GM18507 (cell line): ENCODE results near the gene EEFSEC.

Source experiments
- DNase-seq: peaks from one replicate; pipeline ENCODE4 v3.0.0; 2011; ENCODE audit warnings: low read depth; ENCODE audit not compliant: insufficient read length; ENCODE audit errors: extremely low spot score
- FAIRE-seq: peaks from 2 replicates; lab custom pipeline; 2011; peaks lifted over from hg19 to GRCh38; lab: Jason Lieb, UNC

EEFSEC gene, protein sequence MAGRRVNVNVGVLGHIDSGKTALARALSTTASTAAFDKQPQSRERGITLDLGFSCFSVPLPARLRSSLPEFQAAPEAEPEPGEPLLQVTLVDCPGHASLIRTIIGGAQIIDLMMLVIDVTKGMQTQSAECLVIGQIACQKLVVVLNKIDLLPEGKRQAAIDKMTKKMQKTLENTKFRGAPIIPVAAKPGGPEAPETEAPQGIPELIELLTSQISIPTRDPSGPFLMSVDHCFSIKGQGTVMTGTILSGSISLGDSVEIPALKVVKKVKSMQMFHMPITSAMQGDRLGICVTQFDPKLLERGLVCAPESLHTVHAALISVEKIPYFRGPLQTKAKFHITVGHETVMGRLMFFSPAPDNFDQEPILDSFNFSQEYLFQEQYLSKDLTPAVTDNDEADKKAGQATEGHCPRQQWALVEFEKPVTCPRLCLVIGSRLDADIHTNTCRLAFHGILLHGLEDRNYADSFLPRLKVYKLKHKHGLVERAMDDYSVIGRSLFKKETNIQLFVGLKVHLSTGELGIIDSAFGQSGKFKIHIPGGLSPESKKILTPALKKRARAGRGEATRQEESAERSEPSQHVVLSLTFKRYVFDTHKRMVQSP

DNA sequence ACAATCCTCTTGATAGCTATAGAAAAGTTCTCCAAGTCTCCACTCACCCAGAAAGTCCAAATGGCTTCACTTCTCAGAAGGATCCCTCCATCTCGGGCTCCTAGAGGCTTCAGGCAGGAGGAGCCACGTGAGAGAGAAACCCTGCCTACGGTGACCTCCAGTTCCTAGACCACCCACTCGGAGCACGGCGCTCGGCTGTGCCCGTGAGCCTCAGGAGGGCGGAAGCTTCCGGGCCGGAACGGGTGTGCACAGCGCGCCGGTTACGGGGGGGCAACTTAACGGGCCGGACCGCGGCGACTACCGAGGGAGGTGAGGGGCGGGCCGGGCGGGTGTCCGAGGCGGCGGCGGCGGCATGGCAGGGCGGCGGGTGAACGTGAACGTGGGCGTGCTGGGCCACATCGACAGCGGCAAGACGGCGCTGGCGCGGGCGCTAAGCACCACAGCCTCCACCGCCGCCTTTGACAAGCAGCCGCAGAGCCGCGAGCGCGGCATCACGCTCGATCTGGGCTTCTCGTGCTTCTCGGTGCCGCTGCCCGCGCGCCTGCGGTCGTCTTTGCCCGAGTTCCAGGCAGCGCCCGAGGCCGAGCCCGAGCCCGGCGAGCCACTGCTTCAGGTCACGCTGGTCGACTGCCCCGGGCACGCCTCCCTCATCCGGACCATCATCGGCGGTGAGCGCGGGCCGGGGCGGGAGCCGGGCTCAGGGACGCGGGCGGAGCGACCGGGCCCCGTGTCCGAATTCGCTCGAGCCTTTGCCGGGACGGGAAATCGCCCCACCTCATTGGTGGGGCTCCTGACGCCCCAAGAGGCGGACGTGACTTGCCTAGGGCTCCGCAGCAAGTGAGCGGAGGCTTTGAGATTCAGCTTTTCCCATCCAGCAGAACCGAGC is at the start of gene EEFSEC:
TSS of gene EEFSEC (plus strand) at position 326 of the 886 bp plus-strand sequence. CDS start at position 353, 27 bp downstream.
- DNase-seq (peak; percentile 67), FAIRE-seq (peak; percentile 70)

DNA sequence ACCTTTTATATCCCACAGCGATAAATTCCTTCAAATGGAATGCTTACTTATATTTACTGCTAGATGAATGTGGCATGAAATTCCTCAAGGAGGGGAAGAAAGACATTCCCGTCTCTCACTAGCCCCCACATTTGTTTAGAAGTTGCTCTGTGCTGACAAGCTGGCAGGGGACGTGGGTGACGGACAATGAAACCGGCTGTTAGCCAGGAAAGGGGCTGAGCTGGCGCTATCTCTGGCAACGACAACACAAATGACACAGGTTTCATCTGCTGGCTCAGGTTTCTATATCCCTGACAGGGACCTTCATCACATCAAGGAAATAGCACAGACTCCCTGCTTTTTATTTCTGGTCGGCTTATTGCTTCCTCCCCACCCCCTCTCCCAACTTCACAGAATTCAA is 45.4 kb upstream of the EEFSEC start:
- FAIRE-seq (no peak), DNase-seq (no peak)

DNA sequence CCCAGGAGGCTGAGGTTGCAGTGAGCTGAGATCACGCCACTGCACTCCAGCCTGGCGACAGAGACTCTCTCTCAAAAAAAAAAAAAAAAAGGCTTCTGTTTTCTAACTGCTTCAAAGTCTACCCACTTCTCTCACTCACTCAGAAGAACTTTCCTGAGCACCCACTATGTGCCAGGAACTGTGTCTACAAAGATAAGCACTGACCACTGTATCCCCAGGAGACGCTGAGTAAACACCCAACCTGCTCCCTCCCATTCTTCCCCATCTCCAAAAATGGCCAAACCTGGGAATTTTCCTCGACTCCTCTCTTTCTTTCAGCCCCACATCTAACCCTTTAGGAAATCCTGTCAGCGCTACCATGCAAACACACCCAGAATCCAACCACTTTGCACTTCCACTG is 42.1 kb upstream of the EEFSEC start:
- no peak for FAIRE-seq

GRCh38 chr3:128112357-128112968 is 40.8 kb upstream of the EEFSEC start:
- FAIRE-seq, result peak; percentile 81
- no peak for DNase-seq

More for the DNA sequence above, 42.1 kb upstream of the EEFSEC start:
- DNase-seq, result no peak

GRCh38 chr3:128113817-128114794 is 39.2 kb upstream of the EEFSEC start:
- DNase-seq, result no peak
- peak; percentile 71 for FAIRE-seq

DNA sequence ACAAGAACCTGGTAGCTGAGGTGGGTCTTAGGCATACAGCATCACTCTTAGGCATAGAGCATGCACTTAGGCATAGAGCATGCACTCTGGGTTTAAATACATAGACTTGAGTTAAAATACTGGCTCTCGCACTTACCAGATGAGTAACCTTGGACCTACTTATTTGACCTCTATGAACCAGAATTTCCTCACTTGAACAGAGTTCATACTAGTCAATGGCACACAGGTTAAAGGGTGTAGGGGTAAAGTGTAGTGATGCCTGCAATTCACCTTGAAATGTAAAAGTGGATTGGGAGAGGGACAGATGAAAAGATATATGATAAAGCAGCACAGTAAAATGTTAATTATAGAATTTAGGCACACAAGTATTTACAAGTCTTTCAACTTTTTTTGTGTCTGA is 31.3 kb upstream of the EEFSEC start:
- FAIRE-seq (no peak), DNase-seq (no peak)

DNA sequence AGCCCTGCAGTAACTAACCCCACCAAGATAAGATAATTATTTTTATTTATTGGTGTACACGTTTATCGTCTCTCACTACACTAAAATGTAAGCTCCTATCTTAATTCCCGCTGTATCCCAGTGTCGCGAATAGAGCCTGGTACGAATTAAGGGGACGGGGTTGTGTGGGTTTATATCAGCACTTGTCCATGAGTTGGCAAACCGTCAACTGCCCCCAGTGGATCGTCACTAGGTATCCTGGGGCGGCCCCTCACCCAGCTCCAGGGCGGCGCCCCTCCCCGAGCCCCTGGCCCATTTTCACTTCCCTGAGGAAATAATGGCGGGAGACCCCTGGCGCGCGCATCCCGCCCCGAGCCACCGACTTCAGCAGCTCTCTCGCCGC is 30.1 kb upstream of the EEFSEC start:
- no peak for FAIRE-seq
- DNase-seq, result no peak

DNA sequence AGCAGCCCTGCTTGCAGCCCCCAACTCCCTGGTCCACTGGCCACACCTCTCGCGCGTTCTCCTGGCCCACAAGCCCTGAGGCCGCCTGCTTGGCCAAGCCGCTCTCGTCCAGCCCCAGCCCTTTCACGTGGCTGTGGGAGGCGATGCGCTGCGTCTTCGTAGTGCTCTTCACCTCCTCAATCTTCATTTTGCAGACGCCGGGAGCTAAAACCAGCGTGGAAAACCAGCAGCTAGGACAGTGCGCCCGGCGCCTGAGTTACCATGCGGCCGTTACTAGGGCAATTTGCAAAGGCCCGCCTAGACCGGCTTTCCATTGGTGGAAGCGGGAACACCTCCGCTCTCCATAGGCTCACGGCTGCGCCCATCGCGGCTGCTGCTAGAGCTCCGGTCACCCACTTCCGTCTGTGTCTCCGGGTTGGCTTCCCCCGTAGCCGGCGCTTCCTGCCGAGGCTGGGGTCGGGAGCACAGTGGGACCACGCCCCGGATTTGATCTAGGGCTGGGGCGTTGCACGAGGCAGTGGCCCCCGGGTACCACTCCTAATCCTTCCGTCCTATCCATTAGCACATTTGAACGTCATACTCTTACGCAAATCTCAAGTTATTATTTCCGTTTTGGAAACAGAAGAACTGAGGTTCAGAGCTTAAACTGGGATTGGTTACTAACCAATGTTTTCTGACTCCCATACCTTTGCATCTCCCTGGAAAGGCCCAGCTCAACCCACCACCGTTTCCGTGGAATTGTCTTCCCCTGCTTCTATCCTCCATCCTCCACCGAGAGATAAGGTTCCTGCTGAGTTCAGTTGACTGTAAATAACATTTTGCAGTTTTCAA is 29.5 kb upstream of the EEFSEC start, which contains the start of gene RUVBL1:
TSS of gene RUVBL1 (minus strand) at position 275 of the 831 bp plus-strand sequence. CDS start at position 187, 88 bp downstream.
- FAIRE-seq (peak; percentile 92), DNase-seq (peak; percentile 99)

- DNase-seq (no peak), FAIRE-seq (no peak)
Observed at GRCh38 chr3:128127236-128127635, 26.0 kb upstream of the EEFSEC start.

GRCh38 chr3:128128251-128128650 is 25.0 kb upstream of the EEFSEC start:
- no peak for FAIRE-seq
- no peak for DNase-seq

DNA sequence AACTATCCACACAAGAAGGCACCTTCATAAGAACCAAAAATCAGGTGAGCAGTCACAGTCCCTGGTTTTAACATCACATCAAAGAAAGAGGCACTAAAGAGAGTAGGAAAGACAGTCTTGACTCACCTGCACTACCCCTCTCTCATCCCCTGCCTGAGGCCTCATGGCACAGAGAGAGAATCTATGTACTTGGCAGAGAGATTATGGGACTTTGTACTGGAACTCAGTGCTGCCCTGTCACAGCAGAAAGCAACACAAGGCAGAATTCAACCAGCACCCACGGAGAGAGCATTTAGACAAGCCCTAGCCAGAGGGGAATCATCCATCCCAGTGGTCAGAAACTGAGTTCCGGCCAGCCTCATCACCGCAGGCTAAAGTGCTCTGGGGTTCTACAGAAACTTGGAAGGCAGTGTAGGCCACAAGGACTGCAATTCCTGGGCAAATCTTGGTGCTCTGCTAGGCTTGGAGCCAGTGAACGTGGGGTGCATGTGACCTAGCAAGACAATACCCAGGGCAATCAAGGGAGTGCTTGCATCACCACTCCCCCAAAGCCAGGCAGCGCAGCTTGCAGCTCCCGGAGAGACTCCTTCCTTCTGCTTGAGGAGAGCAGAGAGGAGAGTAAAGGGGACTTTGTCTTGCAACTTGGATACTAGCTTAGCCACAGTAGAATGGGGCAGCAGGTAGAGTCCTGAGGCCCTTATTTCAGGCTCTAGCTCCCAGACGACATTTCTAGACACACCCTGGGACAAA is 21.2 kb upstream of the EEFSEC start:
- DNase-seq (no peak), FAIRE-seq (no peak)

GRCh38 chr3:128133273-128133883 is 19.9 kb upstream of the EEFSEC start:
- peak; percentile 92 for FAIRE-seq
- no peak for DNase-seq

GRCh38 chr3:128143496-128143895 is 9.8 kb upstream of the EEFSEC start:
- no peak for FAIRE-seq
- DNase-seq, result no peak

GRCh38 chr3:128144512-128145187 is 8.6 kb upstream of the EEFSEC start:
- no peak for DNase-seq
- no peak for FAIRE-seq

DNA sequence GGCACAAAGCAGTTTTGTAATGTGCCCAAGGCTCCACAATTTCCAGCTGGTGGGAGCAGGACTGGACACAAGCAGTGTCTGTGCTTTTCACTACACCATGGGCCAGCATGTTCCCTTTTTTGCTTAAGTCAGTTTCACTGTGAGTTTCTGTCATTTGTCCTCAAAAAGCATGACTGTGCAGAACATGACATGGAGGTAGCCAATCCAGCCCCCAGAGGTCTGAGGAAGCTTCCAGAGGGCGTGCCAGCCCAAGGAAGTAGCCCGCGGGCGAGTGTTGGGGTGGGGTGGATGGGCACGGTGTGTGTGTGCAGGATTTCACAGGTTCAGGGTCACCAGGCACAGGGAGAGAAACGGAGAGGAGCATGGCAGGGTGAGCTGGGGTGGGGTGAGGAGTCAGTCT is 8.0 kb upstream of the EEFSEC start:
- no peak for DNase-seq
- FAIRE-seq, result no peak

DNA sequence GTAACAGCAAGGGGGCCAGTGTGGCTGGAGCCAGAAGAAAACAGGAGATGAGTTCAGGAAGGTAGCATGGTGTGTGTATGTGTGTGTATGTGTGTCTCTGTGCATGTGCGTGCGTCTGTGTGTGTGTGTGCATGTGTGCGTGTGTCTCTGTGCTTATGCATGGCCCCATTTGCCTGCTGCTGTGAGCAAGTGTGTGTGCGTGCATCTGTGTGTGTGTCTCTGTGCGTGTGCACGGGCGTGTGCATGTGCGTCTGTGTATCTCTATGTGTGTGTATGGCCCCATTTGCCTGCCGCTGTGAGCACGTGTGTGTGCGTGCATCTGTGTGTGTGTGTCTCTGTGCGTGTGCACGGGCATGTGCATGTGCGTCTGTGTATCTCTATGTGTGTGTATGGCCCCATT is 7.1 kb upstream of the EEFSEC start:
- DNase-seq, result no peak
- no peak for FAIRE-seq
